HG03103 (cell line): ENCODE results near the gene CDRT15.
"Not testable (repeated sequence)": the region's sequence is repeated elsewhere in the genome, so short reads cannot be mapped to it uniquely, and the experiment has no call there.

ENCODE experiments used
- ATAC-seq: cut with Tn5 transposase; IDR thresholded peaks from one replicate; pipeline ENCODE4 v1.9.1; 2021; ENCODE audit warnings: low read depth; ENCODE audit not compliant: unreplicated experiment

Gene CDRT15

DNA sequence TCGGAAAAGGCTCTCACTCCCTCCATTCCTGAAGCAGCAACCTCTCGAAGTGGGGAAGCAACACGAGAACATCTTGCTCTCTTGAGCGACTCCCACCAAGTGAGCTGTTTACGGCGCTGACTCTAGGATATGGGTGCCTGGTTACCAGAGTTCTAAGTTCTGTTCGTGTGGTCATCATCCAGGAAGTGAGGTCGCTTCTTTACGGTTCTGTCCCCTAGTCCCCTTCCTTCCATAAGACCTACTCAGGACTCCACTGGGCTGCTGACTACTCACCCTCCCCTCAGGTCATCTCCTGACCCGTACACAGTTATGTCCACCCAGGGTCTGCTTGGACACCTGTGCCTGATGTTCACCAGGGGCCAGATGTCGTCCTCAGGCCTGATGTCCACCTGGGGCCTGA lies at the start of gene CDRT15:
Gene CDRT15 (minus strand): TSS at position 101 of the 400 bp plus-strand sequence. CDS start 29 bp downstream, at position 72.
- ATAC-seq, result not testable (repeated sequence)

- ATAC-seq, result no peak
These were observed 46.1 kb upstream of the CDRT15 start for GRCh38 chr17:14282726-14283125.

GRCh38 chr17:14281530-14281929 lies 44.9 kb upstream of the CDRT15 start:
- ATAC-seq, result no peak

DNA sequence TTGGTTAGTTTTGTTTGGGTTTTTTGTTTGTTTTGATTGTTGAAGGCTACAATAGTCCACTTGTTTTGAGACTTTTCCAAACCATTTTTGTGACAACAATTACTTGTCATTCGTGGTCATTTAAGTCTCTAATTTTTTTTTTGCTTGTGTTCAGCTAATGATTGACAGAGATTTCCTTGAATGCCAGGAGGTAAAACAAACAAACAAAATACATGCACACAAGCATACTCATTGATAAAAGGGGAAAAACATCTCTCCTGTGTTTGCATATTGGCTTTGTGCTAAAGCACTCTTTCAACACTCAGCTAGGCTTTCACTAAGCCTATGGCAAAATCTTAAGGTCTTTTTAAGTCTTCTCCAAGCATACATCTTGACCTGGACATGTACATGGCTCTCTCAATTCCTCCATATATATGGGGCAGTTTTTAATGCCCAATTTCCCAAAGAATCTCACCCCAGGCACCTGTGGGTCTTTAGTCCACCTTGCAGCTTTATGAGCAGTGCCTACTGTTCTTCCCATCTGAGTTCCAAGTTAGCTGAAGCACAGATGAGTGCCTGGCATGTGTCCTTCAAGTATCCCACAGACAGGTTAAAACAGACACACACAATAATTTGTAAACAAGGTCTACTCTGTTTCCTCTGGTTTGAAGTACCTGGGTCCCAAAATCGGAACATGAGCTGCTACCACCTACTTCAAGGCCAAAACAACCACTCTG lies 40.0 kb upstream of the CDRT15 start:
- no peak for ATAC-seq

DNA sequence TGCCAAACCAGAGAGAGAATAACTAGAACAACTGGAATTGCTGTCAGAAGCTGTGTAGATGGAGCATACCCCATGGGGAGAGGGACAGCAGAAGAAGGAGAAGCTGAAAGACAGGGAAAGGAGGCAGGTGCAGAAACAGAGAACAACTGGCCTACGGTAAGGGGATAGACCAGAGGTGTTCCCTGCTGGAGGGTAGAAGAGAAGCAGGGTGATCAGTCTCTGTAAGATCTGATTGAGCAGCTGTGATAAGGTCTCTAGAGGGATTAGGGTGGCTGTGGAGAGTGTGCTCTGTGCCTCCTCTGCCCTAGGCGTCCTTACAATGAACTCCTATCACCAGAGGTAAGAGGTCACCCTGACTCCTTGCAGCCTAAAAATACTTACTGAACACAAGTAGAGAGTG lies 33.8 kb upstream of the CDRT15 start:
- no peak for ATAC-seq

DNA sequence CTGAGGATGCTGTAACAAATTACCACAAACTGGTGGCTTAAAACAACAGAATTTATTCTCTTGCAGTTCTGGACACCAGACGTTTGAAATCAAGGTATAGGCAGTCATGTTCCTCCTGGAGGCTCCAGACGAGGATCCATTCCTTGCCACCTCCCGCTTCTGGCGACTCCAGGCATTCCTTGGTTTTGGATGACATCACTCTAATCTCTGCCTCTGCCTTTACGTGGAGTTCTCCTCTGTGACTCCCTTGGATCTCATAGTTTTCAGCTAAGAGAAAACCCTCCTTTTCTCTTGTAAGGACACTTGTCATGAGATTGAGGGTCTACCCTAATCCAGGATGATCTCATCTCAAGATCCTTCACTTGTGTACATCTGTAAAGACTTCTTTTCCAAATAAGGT lies 32.8 kb upstream of the CDRT15 start:
- no peak for ATAC-seq

DNA sequence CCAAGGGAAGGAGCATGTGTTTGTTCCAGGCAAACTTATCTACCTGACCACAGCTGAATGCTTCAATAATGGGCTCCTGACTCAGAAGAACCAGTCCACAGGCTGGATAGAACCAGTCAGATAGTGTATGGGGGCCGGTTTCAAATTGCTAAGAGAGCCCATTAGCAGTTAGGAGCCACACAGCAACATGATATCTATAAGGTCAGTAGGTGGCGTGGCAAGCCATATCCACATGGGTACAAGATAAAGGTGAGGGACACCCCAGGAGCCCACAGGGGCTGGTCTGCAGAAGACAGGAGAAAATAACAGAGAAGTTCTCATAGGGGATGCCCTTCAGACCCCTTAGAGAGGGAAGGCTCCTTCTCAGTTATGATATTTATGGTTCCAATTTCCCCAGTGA lies 31.6 kb upstream of the CDRT15 start:
- ATAC-seq, result no peak

DNA sequence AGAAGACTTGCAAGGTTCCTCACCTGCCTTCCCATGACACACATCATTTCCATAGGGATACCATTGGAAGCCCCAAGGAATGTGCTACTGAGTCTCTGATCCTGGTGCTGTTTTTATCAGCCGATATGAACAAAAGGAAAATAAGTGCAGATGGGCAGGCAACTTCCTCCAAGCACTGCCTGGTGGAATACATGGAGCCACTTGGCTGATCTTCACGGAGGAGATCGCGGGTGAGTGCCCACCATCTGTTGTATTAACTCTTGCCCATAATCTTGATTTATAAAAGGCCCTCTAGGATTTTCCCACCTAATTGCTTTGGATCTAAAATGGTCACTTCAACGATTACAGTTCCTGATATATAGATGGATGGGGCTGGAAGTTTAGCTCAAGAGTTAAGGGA lies 24.7 kb upstream of the CDRT15 start:
- ATAC-seq, result no peak

DNA sequence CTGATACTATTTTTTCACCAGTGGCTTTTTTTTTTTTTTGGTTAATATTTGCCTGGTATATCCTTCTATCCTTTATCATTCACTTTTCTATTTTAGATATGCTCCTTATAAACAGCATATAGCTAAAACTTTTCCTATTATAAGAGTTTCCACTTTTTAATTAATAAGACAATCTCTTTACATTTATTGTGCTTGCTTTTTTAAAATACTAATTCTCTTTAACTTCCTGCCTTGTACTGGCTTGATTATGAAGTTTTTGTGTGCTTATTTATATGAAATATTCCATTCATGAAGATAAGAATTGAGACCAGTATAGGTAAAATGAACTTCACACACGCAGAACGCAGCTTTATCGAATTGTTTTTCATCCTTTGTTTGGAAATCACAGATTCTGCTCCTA lies 9.0 kb upstream of the CDRT15 start:
- no peak for ATAC-seq

- ATAC-seq, result no peak
These were observed 8.3 kb upstream of the CDRT15 start for GRCh38 chr17:14245002-14245401.

DNA sequence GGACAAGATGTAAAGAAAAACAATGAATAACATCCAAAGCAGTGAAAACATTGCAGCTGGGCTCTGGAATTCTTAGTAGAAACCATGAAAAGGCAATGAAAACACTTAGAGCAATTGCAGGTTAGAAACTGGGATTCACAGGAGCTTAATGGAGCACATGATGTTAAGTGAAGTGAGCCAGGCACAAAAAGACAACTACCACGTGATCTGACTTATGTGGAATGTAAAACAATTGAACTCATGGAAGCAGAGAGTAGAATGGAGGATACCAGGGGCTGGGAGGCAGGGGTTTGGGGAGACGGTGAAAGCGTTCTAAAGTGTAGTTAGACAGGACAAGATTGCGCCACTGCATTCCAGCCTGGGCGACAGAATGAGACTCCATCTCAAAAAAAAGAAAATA lies 2.6 kb upstream of the CDRT15 start:
- not testable (repeated sequence) for ATAC-seq

GRCh38 chr17:14236032-14236431 lies 630 bp downstream of the CDRT15 start:
- not testable (repeated sequence) for ATAC-seq

DNA sequence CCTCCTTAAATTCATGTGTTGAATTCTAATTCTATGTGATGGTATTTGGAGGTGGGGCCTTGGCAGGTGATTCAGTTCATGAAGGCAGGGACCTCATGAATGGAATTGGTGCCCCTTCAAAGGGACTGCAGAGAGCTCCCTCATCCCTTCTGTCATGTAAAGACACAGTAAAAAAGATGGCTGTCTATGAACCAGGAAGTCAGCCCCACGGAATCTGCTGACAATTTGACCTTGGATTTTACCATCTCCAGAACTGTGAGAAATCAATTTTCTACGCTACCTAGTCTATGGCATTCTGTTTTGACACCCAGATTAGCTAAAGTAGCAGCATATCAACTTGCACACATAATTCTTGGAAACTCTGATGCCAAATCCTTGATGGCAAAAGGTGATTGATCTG lies 1.6 kb downstream of the CDRT15 start:
- ATAC-seq, result not testable (repeated sequence)

DNA sequence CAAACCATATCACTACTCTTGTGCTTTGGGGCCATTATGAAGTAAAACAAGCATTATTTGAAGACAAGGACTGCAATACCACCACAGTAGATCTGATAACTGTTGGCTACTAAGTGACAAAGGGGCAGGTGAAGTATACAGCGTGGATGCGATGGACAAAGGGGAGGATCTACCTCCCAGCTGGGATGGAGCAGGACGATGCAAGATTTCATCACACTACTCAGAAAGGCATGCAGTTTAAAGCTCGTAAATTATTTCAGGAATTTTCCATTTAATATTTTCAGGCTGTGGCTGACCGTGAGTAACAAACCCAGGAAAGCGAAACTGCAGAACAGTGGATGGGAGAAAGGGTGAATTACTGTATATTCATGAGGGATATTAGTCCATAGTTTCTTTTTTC lies 5.5 kb downstream of the CDRT15 start:
- not testable (repeated sequence) for ATAC-seq

DNA sequence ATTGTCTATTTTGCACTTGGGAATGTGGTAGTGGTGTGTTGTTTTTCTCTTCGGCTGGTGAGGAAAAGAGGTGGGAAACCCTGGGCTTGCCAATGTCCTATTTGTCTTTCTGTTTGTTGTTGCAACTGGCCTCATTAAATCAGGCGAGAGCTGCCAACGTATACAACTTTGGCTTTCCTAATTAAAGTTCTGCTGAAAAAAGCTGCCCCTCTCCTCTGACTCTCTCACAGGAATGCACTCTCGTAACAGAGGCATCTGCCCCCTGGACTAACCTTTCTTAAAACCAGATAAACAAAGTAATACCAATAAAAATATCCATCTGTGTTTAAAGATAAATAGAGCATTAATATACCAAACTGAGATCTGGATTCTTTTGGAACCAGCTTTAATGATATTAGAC lies 7.8 kb downstream of the CDRT15 start:
- ATAC-seq, result no peak

GRCh38 chr17:14227052-14227451 lies 9.6 kb downstream of the CDRT15 start:
- no peak for ATAC-seq

GRCh38 chr17:14225254-14225980 lies 11.2 kb downstream of the CDRT15 start:
- no peak for ATAC-seq

- no peak for ATAC-seq
These were observed 14.1 kb downstream of the CDRT15 start for GRCh38 chr17:14222611-14223010.

- ATAC-seq, result no peak
These were observed 22.4 kb downstream of the CDRT15 start for GRCh38 chr17:14214271-14214670.

DNA sequence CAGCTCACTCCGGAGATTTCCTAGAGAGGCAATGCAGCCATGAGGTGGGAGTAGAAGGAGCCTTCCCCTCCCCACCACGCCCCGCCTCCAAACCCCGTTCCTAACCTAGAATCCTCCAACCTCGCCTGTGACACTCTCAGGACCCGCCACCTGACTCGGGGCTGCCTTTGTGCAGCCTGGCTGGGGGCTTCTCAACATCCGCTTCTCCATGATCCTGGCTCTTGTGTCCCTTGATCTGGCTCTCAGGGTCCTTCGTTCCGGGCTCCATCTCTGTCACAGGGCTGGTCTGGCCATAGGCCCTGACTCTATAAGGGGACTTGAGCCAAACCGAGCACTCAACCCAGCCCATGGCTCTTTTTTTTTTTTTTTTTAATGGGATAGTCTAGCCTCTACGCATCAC lies 24.3 kb downstream of the CDRT15 start:
- ATAC-seq, result no peak

DNA sequence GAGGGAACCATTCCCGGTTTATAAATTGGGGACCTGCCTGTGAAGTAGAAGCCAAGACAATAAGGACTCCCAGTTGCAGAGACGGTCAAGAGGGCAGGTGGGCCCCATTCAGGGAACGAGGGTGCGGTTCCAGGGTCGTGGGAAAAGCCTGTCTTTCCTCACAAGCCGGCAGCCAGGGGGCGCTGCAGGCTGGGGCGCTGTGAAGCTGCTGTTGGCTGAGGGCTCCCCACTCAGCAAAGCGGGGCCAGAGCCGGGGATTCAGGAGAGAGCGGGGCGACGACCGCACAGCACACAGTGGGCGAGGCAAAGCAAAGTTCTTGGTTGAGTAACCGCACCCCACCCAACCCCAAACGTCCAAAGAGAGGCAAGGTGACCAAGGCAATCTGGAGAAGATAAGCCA lies 24.9 kb downstream of the CDRT15 start:
- no peak for ATAC-seq

GRCh38 chr17:14211246-14211645 lies 25.4 kb downstream of the CDRT15 start:
- ATAC-seq, result no peak
